Thoracic aorta (tissue), 2 donors: ENCODE results near the gene TMTC2. TPM values are rescaled to one million over a fixed set of nuclear protein-coding genes. Genes with fewer than 3 reads are reported as not detected.

ENCODE experiments used
- ATAC-seq: fragments of 150-250 bp; one replicate; pipeline ENCODE4 v1.8.0; 2017; ENCODE audit warnings: low read depth; ENCODE audit not compliant: insufficient number of reproducible peaks, low FRiP score
- DNase-seq: peaks from one replicate; pipeline ENCODE4 v3.0.0-alpha.2; 2020; ENCODE audit warnings: low spot score
- H3K27ac ChIP-seq, 2 donors: fragments of 200-600 bp; sonication (generic); 1 replicate in 1 of 2; 2 replicates in 1 of 2; pipeline ENCODE4 v1.5.1; 2016; ENCODE audit warnings: mild to moderate bottlenecking in 2 of 2, moderate library complexity in 2 of 2
- H3K27me3 ChIP-seq: fragments of 200-600 bp; sonication (generic); replicated peaks from 2 replicates; pipeline ENCODE4 v1.6.0; 2016; ENCODE audit warnings: mild to moderate bottlenecking; ENCODE audit not compliant: insufficient read depth
- H3K36me3 ChIP-seq: fragments of 200-600 bp; sonication (generic); one replicate; pipeline ENCODE4 v1.5.1; 2016
- H3K4me1 ChIP-seq, 2 donors: fragments of 200-600 bp; sonication (generic); 1 replicate in 1 of 2; 2 replicates in 1 of 2; pipeline versions ENCODE4 v1.5.1 to v1.6.0; 2016; ENCODE audit warnings: low read depth in 2 of 2, mild to moderate bottlenecking in 1 of 2; ENCODE audit not compliant: control insufficient read depth in 1 of 2
- H3K4me3 ChIP-seq: fragments of 200-600 bp; sonication (generic); 2 replicates; pipeline ENCODE4 v1.5.1; 2016; ENCODE audit warnings: mild to moderate bottlenecking
- H3K9me3 ChIP-seq: fragments of 200-600 bp; sonication (generic); 2 replicates; pipeline ENCODE4 v1.5.1; 2016
- total RNA-seq, 2 donors: library from RNA; depleted of rRNA; stranded (reverse); fragments of >200 nt; gene quantifications; one replicate each; pipeline versions ENCODE4 v1.1.0 to v1.2.3, GENCODE V29; 2016
- TF ChIP-seq, protein P1 (sequence below): fragments of 200-600 bp; sonication (generic); IDR thresholded peaks from one replicate; pipeline ENCODE4 v1.5.1; 2019; ENCODE audit warnings: antibody characterized with exemption

Gene TMTC2
- total RNA-seq, 2 donors from 2014 or later: 2.8 to 8.6 TPM

DNA sequence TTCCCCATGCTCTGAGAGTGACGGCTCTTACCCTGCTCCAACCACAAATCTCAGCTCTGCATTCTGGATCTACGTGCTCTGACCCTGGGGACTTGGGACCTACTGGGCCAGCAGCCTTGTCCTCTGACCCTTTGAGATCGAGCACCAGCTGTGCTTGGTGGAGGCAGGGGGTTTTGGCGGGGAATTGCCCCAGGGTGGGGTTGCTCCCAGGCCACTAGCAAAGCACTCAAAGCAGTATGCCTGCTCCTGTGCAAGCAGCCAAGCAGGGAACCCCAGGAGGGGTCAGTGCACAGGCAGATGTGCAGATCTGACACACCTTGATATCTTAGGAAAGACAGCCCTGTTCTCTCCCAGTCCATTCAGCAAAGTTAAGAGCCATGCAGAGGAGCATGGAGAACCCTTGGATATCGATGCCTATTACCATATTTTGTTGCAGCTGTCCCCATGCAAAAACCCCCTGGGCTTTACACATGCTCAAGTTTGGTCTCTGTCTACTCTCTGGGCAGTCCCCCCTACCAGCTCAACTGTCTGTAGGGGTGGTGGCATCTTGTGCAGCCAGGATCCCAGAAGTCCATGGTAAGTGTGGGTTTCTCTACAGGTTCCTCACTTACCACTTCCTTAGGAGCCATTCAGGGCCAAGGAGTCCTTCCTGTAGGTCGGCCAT is 319.0 kb downstream of the TMTC2 start:
- DNase-seq: no peak
- no peaks in the 10 kb centered on the region for H3K4me1 ChIP-seq
- ATAC-seq: no peak
- no peaks in the 10 kb centered on the region for H3K27me3 ChIP-seq
- H3K9me3 ChIP-seq: no peaks in the 10 kb centered on the region
- H3K36me3 ChIP-seq: no peaks in the 10 kb centered on the region
- no peak overlapping the region for H3K27ac ChIP-seq
- H3K4me3 ChIP-seq: no peak overlapping the region
- TF ChIP-seq, protein P1, sequence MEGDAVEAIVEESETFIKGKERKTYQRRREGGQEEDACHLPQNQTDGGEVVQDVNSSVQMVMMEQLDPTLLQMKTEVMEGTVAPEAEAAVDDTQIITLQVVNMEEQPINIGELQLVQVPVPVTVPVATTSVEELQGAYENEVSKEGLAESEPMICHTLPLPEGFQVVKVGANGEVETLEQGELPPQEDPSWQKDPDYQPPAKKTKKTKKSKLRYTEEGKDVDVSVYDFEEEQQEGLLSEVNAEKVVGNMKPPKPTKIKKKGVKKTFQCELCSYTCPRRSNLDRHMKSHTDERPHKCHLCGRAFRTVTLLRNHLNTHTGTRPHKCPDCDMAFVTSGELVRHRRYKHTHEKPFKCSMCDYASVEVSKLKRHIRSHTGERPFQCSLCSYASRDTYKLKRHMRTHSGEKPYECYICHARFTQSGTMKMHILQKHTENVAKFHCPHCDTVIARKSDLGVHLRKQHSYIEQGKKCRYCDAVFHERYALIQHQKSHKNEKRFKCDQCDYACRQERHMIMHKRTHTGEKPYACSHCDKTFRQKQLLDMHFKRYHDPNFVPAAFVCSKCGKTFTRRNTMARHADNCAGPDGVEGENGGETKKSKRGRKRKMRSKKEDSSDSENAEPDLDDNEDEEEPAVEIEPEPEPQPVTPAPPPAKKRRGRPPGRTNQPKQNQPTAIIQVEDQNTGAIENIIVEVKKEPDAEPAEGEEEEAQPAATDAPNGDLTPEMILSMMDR: no peak

DNA sequence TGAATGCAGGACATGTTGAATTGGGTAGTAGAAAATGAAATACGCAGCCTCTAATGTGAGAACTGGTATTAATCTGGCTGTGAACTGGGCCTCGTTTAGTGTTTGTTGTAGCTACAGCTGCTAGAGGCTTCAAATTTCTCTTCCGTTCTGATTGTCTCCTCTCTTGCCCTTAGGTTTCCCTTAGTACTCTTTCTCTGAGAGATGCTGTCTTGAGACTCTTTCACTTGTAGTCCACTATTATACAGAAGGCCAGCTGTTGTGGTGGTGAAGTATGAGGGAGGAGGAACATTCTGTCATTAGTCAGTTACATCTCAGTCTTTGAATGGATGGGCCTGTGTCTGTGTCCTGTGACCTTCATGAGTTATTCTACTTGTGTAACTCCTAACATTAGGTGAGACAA is 322.0 kb downstream of the TMTC2 start:
- ATAC-seq (no peak), DNase-seq (no peak)
- TF ChIP-seq, protein P1: no peak
- Histone ChIP-seq H3K4me1 (no peaks in the 10 kb centered on the region), H3K9me3 (no peaks in the 10 kb centered on the region), H3K27ac (no peak overlapping the region), H3K36me3 (no peaks in the 10 kb centered on the region), H3K4me3 (no peak overlapping the region), H3K27me3 (no peaks in the 10 kb centered on the region)

DNA sequence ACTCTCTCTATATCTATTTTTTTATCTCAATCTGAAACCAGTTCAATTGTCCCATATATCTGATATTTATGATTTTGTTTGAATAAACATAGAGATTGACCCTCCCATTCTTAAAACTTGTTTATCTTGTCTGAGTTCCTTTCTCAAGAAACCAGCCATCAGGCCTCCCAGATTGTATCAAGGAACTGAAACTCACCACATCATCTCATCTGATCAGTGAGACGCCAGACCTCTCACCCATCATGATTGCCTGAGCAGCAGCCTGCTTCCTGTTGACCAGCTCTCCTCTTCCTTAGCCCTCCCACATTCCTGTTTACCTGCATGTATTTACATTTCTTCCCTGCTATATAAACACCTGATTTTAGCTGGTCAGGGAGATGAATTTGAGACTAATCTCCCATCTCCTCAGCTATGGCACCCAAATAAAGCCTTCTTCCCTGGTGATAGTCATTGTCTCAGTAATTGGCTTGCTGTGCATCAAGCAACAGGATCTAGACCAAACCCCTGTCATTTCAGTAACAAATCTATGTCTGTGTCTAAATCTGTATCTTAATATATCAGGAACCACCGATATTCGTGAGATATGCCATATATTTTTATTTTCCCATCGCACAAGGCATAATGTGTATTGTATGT is 323.6 kb downstream of the TMTC2 start:
- TF ChIP-seq, protein P1: no peak
- H3K9me3 ChIP-seq: no peaks in the 10 kb centered on the region
- H3K36me3 ChIP-seq: no peaks in the 10 kb centered on the region
- H3K4me1 ChIP-seq: no peaks in the 10 kb centered on the region
- ATAC-seq (no peak), DNase-seq (no peak)
- H3K27me3 ChIP-seq: no peaks in the 10 kb centered on the region
- H3K27ac ChIP-seq: no peak overlapping the region
- H3K4me3 ChIP-seq: no peak overlapping the region

DNA sequence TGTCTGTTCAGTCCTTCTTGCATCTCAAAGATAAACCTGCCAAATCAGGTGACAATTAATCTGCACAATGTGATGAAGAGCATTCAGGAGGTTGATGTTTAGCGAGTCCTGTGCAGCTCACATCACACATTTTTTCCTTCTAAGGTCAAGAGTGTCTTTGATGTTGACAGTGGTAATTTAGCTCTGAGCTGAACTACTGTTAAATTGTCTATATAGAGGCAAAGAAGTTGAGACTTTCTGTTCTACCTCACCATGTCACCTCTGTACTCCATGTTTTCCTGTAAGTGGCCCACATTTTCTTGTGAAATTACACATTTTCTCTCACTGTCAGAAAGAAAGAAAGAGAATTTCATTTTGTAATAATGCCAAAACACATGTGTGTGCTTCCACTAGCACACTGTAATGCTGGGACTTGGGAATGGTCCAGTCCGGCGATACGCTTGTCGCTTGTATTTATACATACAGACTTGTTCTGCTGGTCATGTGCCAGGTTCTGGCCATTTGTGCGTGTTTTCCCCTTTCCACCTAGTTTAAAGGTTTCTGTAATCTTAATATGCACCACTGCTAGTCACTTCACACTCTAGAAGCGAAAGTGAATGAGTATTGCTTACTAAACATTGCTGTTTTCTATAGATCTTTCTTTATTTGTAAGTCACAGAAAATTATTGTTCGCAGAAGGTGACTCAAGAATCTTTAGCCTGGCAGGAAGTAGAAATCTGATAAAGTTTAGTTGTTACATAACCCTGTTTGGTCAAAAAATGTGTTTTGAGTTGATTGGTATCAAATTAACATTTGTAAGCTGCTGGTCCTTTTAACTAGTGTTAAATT is 328.9 kb downstream of the TMTC2 start:
- no peak overlapping the region for H3K27ac ChIP-seq
- TF ChIP-seq, protein P1: no peak

DNA sequence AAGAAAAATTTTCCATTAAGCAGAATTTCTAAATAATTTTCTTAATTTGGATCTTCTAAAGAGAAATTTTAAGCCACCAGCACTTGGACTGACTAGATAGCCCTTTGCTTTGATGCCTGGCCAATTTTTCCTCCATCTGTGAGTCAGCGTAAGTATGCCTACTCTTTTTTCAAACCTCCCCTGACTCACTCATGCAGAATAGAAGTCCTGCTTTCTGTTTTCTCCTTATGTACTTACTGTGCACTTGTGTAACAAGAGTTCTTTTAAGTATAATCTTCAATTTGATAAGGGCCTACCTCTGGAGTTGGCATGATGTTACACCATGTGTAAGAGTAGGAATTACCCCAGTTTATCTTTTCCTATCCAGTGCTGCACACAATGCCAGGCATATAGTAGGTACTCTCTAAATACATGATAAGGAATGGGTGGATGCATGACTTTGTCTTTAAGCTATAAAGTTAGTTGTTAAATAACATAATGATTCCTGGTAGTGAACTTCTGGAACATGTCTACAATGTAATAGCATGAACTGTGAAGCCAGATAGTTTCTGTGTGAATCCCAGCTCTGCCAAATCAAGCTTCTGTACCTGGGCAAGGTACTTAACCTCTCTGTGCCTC is 329.6 kb downstream of the TMTC2 start:
- DNase-seq (no peak), ATAC-seq (no peak)
- peak overlapping the region; percentile 53 for H3K4me3 ChIP-seq
- H3K27ac ChIP-seq: no peak overlapping the region
- H3K4me1 ChIP-seq: no peaks in the 10 kb centered on the region
- H3K9me3 ChIP-seq: no peaks in the 10 kb centered on the region
- H3K27me3 ChIP-seq: no peaks in the 10 kb centered on the region
- no peaks in the 10 kb centered on the region for H3K36me3 ChIP-seq
- TF ChIP-seq, protein P1: no peak

More for the DNA sequence above, 328.9 kb downstream of the TMTC2 start:
- no peaks in the 10 kb centered on the region for H3K27me3 ChIP-seq
- ATAC-seq: no peak
- H3K4me1 ChIP-seq: no peaks in the 10 kb centered on the region
- peak overlapping the region; percentile 53 for H3K4me3 ChIP-seq
- no peak for DNase-seq
- no peaks in the 10 kb centered on the region for H3K36me3 ChIP-seq
- no peaks in the 10 kb centered on the region for H3K9me3 ChIP-seq
